GM23248 (cell line): ENCODE data around the gene KREMEN1.

ENCODE experiments used
- EZH2 ChIP-seq: fragments of 200-600 bp; sonication (generic); IDR thresholded peaks from 2 replicates; pipeline ENCODE4 v1.6.1; 2018; ENCODE audit warnings: antibody characterized with exemption, mild to moderate bottlenecking; ENCODE audit not compliant: insufficient read depth, poor library complexity, severe bottlenecking
- EZH2phosphoT487 ChIP-seq: fragments of 200-600 bp; sonication (generic); IDR thresholded peaks from 2 replicates; pipeline ENCODE4 v1.6.1; 2018; ENCODE audit warnings: antibody characterized with exemption, moderate library complexity, mild to moderate bottlenecking, low read depth; ENCODE audit not compliant: insufficient read depth

DNA sequence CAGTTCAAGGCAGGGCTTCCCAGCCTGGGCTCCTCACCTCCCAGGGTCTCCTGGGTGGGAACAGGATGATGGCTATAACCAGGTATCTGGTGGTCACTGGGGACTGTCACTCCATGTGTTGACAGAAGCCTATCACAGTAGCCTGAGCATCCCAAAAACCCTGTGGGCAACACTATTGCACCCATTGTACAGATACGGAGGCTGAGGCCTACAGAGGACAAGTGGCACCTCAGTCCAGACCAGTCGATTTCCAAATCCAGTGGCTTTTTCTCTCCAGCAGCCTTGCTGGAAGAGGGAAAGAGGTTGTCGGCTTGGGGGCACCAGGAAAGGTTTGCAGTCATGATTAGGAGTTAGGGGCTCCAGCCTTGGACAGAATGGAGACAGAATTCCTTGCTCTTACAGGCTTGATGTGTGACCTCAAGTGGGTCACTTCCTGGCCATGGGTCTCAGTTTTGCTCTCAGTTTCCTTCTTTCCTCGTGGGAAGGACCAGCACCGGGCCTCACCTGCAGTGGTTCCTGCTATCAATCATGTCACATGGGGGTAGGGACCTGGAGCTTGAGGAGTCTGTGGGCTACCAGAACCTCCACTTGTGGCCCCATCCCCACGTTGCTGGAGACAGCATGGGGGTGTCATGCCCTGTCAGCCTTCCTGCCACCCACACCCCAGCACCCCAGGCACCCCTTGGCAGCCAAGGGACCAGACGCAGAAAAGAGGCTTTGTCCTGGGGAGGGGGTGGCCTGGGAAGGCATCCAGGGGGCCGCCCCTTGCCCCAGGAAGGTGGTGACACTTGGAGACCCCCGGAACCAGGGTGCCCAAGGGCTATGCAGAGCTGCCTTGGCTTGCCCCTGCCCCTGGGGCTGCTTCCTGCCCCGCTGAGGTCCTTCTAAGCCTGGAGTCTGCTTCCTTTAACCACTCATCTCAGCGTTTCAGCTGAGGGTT is 135.0 kb downstream of the KREMEN1 start:
- no peak for TF ChIP-seq EZH2
- no peak for TF ChIP-seq EZH2phosphoT487
